Mesothelial cell of epicardium (in vitro differentiated cells): Measurements from ENCODE around the gene PID1. TPM values are rescaled to one million over a fixed set of nuclear protein-coding genes. Genes with fewer than 3 reads are reported as not detected.

Experiments
- DNase-seq, 2 experiments: peaks; one replicate each; pipeline ENCODE4 v3.0.0; 2021; ENCODE audit warnings: low spot score in 2 of 2; ENCODE audit not compliant: unreplicated experiment in 2 of 2
- H3K27ac Mint-ChIP-seq: 2 replicates; pipeline ENCODE4 v1.8.0; 2021; ENCODE audit warnings: mixed read lengths
- H3K27me3 Mint-ChIP-seq: 2 replicates; pipeline ENCODE4 v1.8.0; 2021; ENCODE audit warnings: low read depth, mixed read lengths
- H3K36me3 Mint-ChIP-seq: 2 replicates; pipeline ENCODE4 v1.8.0; 2021; ENCODE audit warnings: mixed read lengths
- H3K4me1 Mint-ChIP-seq: 2 replicates; pipeline ENCODE4 v1.8.0; 2021; ENCODE audit warnings: mixed read lengths
- H3K4me3 Mint-ChIP-seq: 2 replicates; pipeline ENCODE4 v1.8.0; 2021; ENCODE audit warnings: mild to moderate bottlenecking, moderate library complexity, mixed read lengths
- H3K9me3 Mint-ChIP-seq: 2 replicates; pipeline ENCODE4 v1.8.0; 2021; ENCODE audit warnings: mixed read lengths
- CTCF ChIP-seq: fragments of 200-600 bp; sonication (generic); IDR thresholded peaks from one replicate; pipeline ENCODE4 v1.5.0; 2021; ENCODE audit warnings: antibody characterized with exemption; ENCODE audit not compliant: unreplicated experiment
- total RNA-seq: library from RNA; stranded (reverse); gene quantifications from 3 replicates; pipeline ENCODE4 v1.2.1, GENCODE V29; 2021

The PID1 gene
- total RNA-seq, 1 donor from 2014 or later, result 2.0 TPM

GRCh38 chr2:229159405-229159804 lies 111.7 kb downstream of the PID1 start:
- no peak for DNase-seq
- Mint-ChIP-seq H3K4me3 (no peak overlapping the region), H3K36me3 (no peaks in the 10 kb centered on the region), H3K27ac (no peak overlapping the region), H3K9me3 (no peaks in the 10 kb centered on the region), H3K27me3 (peaks cover 13% of the 10 kb centered on the region), H3K4me1 (no peaks in the 10 kb centered on the region)
- no peak for TF ChIP-seq CTCF

GRCh38 chr2:229154381-229154780 lies 116.7 kb downstream of the PID1 start:
- H3K9me3 Mint-ChIP-seq, result no peaks in the 10 kb centered on the region
- no peak overlapping the region for H3K27ac Mint-ChIP-seq
- H3K27me3 Mint-ChIP-seq, result peaks cover 8% of the 10 kb centered on the region
- H3K4me3 Mint-ChIP-seq, result no peak overlapping the region
- no peaks in the 10 kb centered on the region for H3K4me1 Mint-ChIP-seq
- no peak for TF ChIP-seq CTCF
- H3K36me3 Mint-ChIP-seq, result no peaks in the 10 kb centered on the region
- no peak for DNase-seq

- no peak overlapping the region for H3K27ac Mint-ChIP-seq
- peaks cover 5% of the 10 kb centered on the region for H3K27me3 Mint-ChIP-seq
Observed at GRCh38 chr2:229153951-229154350, 117.1 kb downstream of the PID1 start.

GRCh38 chr2:229153267-229153666 lies 117.8 kb downstream of the PID1 start:
- DNase-seq, result no peak
- Mint-ChIP-seq H3K27me3 (peaks cover 3% of the 10 kb centered on the region), H3K36me3 (no peaks in the 10 kb centered on the region), H3K9me3 (no peaks in the 10 kb centered on the region), H3K4me1 (no peaks in the 10 kb centered on the region), H3K4me3 (no peak overlapping the region), H3K27ac (no peak overlapping the region)
- no peak for TF ChIP-seq CTCF

More at GRCh38 chr2:229153951-229154350, 117.1 kb downstream of the PID1 start:
- Mint-ChIP-seq H3K9me3 (no peaks in the 10 kb centered on the region), H3K4me1 (no peaks in the 10 kb centered on the region), H3K36me3 (no peaks in the 10 kb centered on the region), H3K4me3 (no peak overlapping the region)
- TF ChIP-seq CTCF, result no peak
- DNase-seq, result no peak

GRCh38 chr2:229152674-229153073 lies 118.4 kb downstream of the PID1 start:
- H3K27ac Mint-ChIP-seq, result no peak overlapping the region
- H3K9me3 Mint-ChIP-seq, result no peaks in the 10 kb centered on the region
- no peaks in the 10 kb centered on the region for H3K4me1 Mint-ChIP-seq
- no peaks in the 10 kb centered on the region for H3K36me3 Mint-ChIP-seq
- no peak overlapping the region for H3K4me3 Mint-ChIP-seq
- no peak for TF ChIP-seq CTCF
- no peak for DNase-seq
- H3K27me3 Mint-ChIP-seq, result peaks cover 3% of the 10 kb centered on the region

GRCh38 chr2:229150317-229150716 lies 120.8 kb downstream of the PID1 start:
- Mint-ChIP-seq H3K27me3 (no peaks in the 10 kb centered on the region), H3K27ac (no peak overlapping the region), H3K4me3 (no peak overlapping the region), H3K36me3 (no peaks in the 10 kb centered on the region), H3K4me1 (no peaks in the 10 kb centered on the region), H3K9me3 (peaks cover 3% of the 10 kb centered on the region)
- TF ChIP-seq CTCF, result no peak
- DNase-seq, result no peak
